ENCODE results near the gene ADPRS.

Gene ADPRS

DNA sequence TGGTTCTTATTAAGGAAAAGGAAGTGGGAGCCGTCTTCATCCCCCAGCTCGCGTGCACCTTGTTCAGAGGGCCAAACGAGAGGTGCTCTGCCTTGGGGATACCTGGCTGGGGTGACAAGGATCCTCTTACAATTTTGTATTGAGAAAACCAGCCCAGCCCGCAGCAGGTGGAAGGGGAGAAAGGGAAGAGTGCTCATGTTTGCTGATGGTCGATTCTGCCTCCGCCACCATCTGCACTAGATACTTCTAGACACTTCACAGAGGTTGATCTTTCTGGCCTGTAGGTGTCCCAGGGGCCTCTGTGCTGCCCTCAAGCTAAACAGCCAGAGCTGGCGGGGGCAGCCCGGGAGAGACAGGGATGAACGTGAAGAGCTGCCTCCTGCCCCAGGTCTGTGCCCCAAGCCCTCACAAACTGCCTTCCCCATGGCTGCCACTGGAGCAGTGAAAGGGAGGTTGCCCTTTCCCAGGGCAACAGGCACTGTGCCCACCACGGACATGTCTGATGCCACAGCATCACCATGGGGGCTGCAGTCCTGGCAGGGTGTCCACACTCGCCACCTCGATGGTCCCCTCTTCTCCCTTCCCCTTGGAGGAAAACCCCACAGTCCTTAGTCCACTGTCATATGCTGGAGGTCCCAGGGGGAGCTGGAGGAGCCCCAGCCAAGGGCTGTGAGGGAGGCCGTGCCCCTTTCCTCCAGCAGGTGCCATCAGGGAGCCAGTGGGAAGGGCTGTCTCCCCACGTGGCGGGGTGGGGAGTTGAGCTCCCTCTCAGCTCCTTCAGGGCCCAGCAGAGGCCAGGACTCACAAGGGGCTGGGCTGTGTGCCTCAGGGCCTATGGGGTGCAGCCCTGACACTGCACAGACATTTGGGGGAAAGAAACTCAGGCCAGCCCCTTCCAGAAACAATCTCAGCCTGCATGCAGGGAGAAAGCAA, 8.1 kb downstream of the ADPRS start:
- H4K20me1 ChIP-seq (ENCODE audit: insufficient read depth, low read length), result no peaks in the 10 kb centered on the region
- no peaks in the 10 kb centered on the region for H3F3A ChIP-seq (ENCODE audit: insufficient read depth, low read length)
- no peak overlapping the region for H3K27ac ChIP-seq (ENCODE audit: low read depth, low read length, poor library complexity, severe bottlenecking)
- no peak overlapping the region for H3K4me3 ChIP-seq (ENCODE audit: low read depth, low read length, poor library complexity, severe bottlenecking)
- no peak overlapping the region for H3K4me2 ChIP-seq (ENCODE audit: low read length)
- no peak overlapping the region for H2AFZ ChIP-seq (ENCODE audit: low read length)
- TF ChIP-seq EZH2 (IDR thresholded peaks at IDR 0.05; ENCODE audit: borderline replicate concordance, low read length), result no peak
- TF ChIP-seq, protein P1, sequence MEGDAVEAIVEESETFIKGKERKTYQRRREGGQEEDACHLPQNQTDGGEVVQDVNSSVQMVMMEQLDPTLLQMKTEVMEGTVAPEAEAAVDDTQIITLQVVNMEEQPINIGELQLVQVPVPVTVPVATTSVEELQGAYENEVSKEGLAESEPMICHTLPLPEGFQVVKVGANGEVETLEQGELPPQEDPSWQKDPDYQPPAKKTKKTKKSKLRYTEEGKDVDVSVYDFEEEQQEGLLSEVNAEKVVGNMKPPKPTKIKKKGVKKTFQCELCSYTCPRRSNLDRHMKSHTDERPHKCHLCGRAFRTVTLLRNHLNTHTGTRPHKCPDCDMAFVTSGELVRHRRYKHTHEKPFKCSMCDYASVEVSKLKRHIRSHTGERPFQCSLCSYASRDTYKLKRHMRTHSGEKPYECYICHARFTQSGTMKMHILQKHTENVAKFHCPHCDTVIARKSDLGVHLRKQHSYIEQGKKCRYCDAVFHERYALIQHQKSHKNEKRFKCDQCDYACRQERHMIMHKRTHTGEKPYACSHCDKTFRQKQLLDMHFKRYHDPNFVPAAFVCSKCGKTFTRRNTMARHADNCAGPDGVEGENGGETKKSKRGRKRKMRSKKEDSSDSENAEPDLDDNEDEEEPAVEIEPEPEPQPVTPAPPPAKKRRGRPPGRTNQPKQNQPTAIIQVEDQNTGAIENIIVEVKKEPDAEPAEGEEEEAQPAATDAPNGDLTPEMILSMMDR (IDR thresholded peaks at IDR 0.05; ENCODE audit: low read length), result peak; percentile 25; the same call in 1 of the 2 replicates
- no peaks in the 10 kb centered on the region for H3K9me3 ChIP-seq (ENCODE audit: low read length)
- H3K79me2 ChIP-seq (ENCODE audit: insufficient read depth, low read length), result no peaks in the 10 kb centered on the region
- no peaks in the 10 kb centered on the region for H3K27me3 ChIP-seq (ENCODE audit: insufficient read depth, low read length)
- no peak overlapping the region for H3K9ac ChIP-seq (ENCODE audit: low read length)
- H3K36me3 ChIP-seq (ENCODE audit: insufficient read depth, low read length), result peaks cover 45% of the 10 kb centered on the region
- H3K9me2 ChIP-seq (ENCODE audit: low read depth, low read length), result no peaks in the 10 kb centered on the region
- peaks cover 9% of the 10 kb centered on the region for H3K4me1 ChIP-seq (ENCODE audit: insufficient read depth, low read length, severe bottlenecking)

DNA sequence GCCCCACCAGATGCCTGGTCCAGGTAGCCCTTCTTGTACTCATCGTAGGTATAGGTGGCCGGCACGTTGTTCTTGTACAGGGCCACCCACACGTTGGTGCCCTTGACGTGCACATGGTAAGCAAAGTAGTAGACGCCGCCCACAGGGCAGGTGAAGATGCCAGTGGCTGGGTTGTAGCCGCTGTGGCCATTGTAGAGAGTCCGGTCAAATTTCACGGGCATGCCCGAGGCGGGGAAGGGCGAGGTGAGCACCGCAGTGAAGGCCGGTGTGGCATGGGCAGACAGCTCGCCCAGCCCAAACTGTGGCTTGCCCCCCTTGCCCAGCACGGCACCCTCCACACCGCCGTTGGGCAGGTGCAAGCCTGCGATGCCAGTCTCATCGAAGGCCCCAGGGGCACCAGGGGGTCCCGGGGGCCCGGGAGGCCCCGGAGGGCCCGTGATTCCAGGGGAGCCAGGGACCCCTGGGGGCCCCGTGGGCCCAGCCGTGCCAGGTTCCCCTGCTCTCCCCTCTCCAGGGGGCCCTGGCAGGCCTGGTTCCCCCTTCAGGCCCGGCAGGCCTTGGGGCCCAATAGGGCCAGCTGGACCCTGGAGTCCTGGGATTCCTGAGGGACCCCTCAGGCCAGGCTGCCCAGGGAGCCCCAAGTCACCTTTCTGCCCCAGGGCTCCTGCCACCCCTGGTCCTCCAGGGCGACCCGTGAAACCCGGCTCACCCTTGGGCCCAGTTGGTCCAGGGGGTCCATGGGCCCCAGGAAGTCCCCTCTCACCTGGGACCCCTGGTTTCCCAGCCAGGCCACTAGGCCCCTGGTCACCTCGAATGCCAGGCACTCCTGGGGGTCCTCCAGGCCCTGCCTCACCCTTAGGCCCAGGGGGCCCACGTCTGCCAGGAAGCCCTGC, 9.2 kb downstream of the ADPRS start:
- Histone ChIP-seq H3K9me2 (ENCODE audit: low read depth, low read length) (no peaks in the 10 kb centered on the region), H3K4me1 (ENCODE audit: insufficient read depth, low read length, severe bottlenecking) (peaks cover 9% of the 10 kb centered on the region), H2AFZ (ENCODE audit: low read length) (no peak overlapping the region), H3F3A (ENCODE audit: insufficient read depth, low read length) (no peaks in the 10 kb centered on the region), H3K27ac (ENCODE audit: low read depth, low read length, poor library complexity, severe bottlenecking) (no peak overlapping the region), H3K27me3 (ENCODE audit: insufficient read depth, low read length) (no peaks in the 10 kb centered on the region), H3K36me3 (ENCODE audit: insufficient read depth, low read length) (peaks cover 33% of the 10 kb centered on the region), H3K4me2 (ENCODE audit: low read length) (no peak overlapping the region), H3K9me3 (ENCODE audit: low read length) (no peaks in the 10 kb centered on the region), H4K20me1 (ENCODE audit: insufficient read depth, low read length) (no peaks in the 10 kb centered on the region), H3K4me3 (ENCODE audit: low read depth, low read length, poor library complexity, severe bottlenecking) (no peak overlapping the region), H3K9ac (ENCODE audit: low read length) (no peak overlapping the region), H3K79me2 (ENCODE audit: insufficient read depth, low read length) (no peaks in the 10 kb centered on the region)
- TF ChIP-seq, protein P1 (IDR thresholded peaks at IDR 0.05; ENCODE audit: low read length), result no peak
- no peak for TF ChIP-seq EZH2 (IDR thresholded peaks at IDR 0.05; ENCODE audit: borderline replicate concordance, low read length)

DNA sequence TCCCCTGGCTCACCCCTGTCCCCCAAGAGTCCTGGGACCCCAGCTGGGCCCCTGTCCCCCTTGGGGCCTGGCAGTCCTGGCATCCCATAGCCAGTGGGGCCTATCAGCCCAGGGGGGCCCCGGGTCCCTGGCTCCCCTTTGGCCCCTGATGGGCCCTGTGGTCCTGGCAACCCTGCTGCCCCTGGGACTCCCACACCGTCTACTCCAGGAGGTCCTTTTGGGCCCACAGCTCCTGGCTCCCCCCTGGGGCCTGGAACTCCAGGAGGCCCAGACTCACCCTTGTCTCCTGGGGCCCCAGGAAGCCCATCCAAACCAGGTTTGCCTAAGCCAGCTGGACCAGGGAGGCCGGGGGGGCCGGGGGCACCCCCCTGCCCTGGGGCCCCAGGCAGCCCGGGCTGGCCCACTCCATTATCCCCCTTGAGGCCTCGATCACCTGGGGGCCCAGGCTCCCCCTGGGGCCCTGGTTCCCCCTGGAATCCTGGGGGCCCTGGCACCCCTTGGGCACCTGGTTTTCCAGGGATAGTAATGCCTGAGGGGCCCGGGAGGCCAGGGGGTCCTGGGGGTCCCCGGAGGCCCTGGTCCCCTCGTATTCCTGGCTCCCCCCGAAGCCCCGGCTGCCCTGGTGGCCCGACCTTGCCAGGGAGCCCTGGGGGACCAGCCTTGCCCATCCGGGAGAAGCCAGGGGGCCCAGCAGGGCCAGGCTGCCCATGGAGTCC, 10.1 kb downstream of the ADPRS start:
- Histone ChIP-seq H3K27me3 (ENCODE audit: insufficient read depth, low read length) (no peaks in the 10 kb centered on the region), H3K9ac (ENCODE audit: low read length) (no peak overlapping the region), H3K79me2 (ENCODE audit: insufficient read depth, low read length) (no peaks in the 10 kb centered on the region), H3K9me2 (ENCODE audit: low read depth, low read length) (no peaks in the 10 kb centered on the region), H3K4me3 (ENCODE audit: low read depth, low read length, poor library complexity, severe bottlenecking) (no peak overlapping the region), H3K4me2 (ENCODE audit: low read length) (no peak overlapping the region), H3K9me3 (ENCODE audit: low read length) (no peaks in the 10 kb centered on the region), H3F3A (ENCODE audit: insufficient read depth, low read length) (no peaks in the 10 kb centered on the region), H3K36me3 (ENCODE audit: insufficient read depth, low read length) (peaks cover 25% of the 10 kb centered on the region; the same call in 1 of the 2 replicates), H3K4me1 (ENCODE audit: insufficient read depth, low read length, severe bottlenecking) (peaks cover 9% of the 10 kb centered on the region), H2AFZ (ENCODE audit: low read length) (no peak overlapping the region), H3K27ac (ENCODE audit: low read depth, low read length, poor library complexity, severe bottlenecking) (no peak overlapping the region), H4K20me1 (ENCODE audit: insufficient read depth, low read length) (no peaks in the 10 kb centered on the region)
- TF ChIP-seq, protein P1 (IDR thresholded peaks at IDR 0.05; ENCODE audit: low read length), result no peak
- TF ChIP-seq EZH2 (IDR thresholded peaks at IDR 0.05; ENCODE audit: borderline replicate concordance, low read length), result no peak

Data from OCI-LY1 (cell line).